Sigmoid colon (tissue), 4 donors: Measurements from ENCODE around the gene ACOT13.

Experiments
- POLR2A ChIP-seq, 2 donors: fragments of 450-650 bp; IDR thresholded peaks; one replicate each; pipeline ENCODE4 v1.6.1; 2016; ENCODE audit warnings: antibody characterized with exemption in 2 of 2, mild to moderate bottlenecking in 2 of 2, moderate library complexity in 2 of 2
- POLR2AphosphoS5 ChIP-seq, 4 donors: sonication (generic); formaldehyde crosslinking; IDR thresholded peaks; one replicate each; pipeline ENCODE4 v1.6.1; 2017; ENCODE audit warnings: antibody characterized with exemption in 4 of 4
- TF ChIP-seq, protein P1 (sequence below), 4 experiments: fragments of 450-650 bp in 3 of 4; fragments of 200-600 bp in 1 of 4; IDR thresholded peaks; one replicate each; pipeline ENCODE4 v1.5.1; 2016 to 2019; ENCODE audit warnings: antibody characterized with exemption in 4 of 4, mild to moderate bottlenecking in 3 of 4, moderate library complexity in 2 of 4

DNA sequence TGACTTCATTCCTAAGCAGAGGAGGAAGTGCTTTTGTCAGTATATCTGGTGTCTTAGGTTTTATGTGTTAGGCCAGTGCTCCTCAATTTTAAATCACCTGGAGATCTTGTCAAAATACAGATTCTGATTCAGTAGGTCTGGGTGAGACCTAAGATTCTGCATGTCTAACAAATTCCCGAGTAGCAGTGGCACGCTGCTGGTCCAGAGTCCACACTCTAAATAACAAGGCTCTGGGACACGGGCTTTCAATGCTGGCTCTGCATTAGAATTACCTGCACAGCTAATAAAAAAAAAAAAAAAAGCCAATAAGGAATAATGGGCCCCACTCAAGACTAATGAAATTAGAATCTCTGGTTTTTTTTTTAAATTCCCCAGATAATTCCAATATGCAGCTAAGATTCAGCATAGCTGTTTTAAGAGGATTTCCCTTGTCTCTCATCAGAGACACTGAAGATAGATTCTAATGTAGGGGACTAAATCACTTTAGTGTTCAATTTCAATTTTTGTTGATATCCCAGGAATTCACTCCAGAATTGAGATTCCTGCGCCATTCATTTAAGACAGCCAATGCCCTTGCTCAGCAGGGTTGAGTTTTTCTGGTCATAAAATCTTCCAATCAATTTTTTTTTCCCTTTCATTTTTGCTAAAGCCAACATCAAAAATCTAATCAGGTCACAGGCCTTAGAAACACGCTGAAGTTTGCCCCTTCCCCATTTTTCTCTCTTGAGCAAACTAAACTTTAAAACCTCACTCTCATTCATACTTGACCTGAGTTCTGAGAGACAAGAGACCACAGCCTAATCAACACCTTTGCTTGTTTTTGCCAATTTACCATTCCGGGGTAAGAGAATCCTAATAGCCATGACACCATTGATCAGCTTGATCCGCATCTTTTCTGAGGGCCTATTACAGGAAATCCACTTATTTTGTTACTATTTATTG, 2.6 kb upstream of the ACOT13 start:
- TF ChIP-seq POLR2AphosphoS5 (IDR thresholded peaks at IDR 0.05) (no peak), POLR2A (IDR thresholded peaks at IDR 0.05) (no peak)
- TF ChIP-seq, protein P1, sequence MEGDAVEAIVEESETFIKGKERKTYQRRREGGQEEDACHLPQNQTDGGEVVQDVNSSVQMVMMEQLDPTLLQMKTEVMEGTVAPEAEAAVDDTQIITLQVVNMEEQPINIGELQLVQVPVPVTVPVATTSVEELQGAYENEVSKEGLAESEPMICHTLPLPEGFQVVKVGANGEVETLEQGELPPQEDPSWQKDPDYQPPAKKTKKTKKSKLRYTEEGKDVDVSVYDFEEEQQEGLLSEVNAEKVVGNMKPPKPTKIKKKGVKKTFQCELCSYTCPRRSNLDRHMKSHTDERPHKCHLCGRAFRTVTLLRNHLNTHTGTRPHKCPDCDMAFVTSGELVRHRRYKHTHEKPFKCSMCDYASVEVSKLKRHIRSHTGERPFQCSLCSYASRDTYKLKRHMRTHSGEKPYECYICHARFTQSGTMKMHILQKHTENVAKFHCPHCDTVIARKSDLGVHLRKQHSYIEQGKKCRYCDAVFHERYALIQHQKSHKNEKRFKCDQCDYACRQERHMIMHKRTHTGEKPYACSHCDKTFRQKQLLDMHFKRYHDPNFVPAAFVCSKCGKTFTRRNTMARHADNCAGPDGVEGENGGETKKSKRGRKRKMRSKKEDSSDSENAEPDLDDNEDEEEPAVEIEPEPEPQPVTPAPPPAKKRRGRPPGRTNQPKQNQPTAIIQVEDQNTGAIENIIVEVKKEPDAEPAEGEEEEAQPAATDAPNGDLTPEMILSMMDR (IDR thresholded peaks at IDR 0.05), result no peak
